ENCODE data around the gene TMEM163. TPM values are rescaled to one million over a fixed set of nuclear protein-coding genes. Genes with fewer than 3 reads are reported as not detected.
"Not testable (repeated sequence)": the region's sequence is repeated elsewhere in the genome, so short reads cannot be mapped to it uniquely, and the experiment has no call there.

The TMEM163 gene
- total RNA-seq, 1 donor from 2014 or later: 2.2 TPM

- no peak for DNase-seq (ENCODE audit: low read depth, low spot score)
These were observed 181.7 kb downstream of the TMEM163 start for GRCh38 chr2:134537121-134537520.

- DNase-seq (ENCODE audit: low read depth, low spot score): no peak
These were observed 182.5 kb downstream of the TMEM163 start for GRCh38 chr2:134536296-134536695.

- no peak for DNase-seq (ENCODE audit: low read depth, low spot score)
These were observed 186.3 kb downstream of the TMEM163 start for GRCh38 chr2:134532537-134532936.

- DNase-seq (ENCODE audit: low read depth, low spot score): no peak
These were observed 191.4 kb downstream of the TMEM163 start for GRCh38 chr2:134527381-134527780.

- no peak for DNase-seq (ENCODE audit: low read depth, low spot score)
These were observed 196.0 kb downstream of the TMEM163 start for GRCh38 chr2:134522496-134523455.

GRCh38 chr2:134518101-134518500 lies 200.7 kb downstream of the TMEM163 start:
- DNase-seq (ENCODE audit: low read depth, low spot score): no peak

- DNase-seq (ENCODE audit: low read depth, low spot score): no peak
These were observed 203.7 kb downstream of the TMEM163 start for GRCh38 chr2:134515137-134515536.

GRCh38 chr2:134513465-134513804 lies 205.4 kb downstream of the TMEM163 start:
- DNase-seq (ENCODE audit: low read depth, low spot score): no peak

- no peak for DNase-seq (ENCODE audit: low read depth, low spot score)
These were observed 205.9 kb downstream of the TMEM163 start for GRCh38 chr2:134512734-134513464.

GRCh38 chr2:134508391-134508790 lies 210.4 kb downstream of the TMEM163 start:
- DNase-seq (ENCODE audit: low read depth, low spot score): no peak

GRCh38 chr2:134507697-134508096 lies 211.1 kb downstream of the TMEM163 start:
- no peak for DNase-seq (ENCODE audit: low read depth, low spot score)

GRCh38 chr2:134507159-134507558 lies 211.6 kb downstream of the TMEM163 start:
- DNase-seq (ENCODE audit: low read depth, low spot score): not testable (repeated sequence)

GRCh38 chr2:134505446-134505845 lies 213.4 kb downstream of the TMEM163 start:
- no peak for DNase-seq (ENCODE audit: low read depth, low spot score)

- no peak for DNase-seq (ENCODE audit: low read depth, low spot score)
These were observed 214.0 kb downstream of the TMEM163 start for GRCh38 chr2:134504586-134505336.

GRCh38 chr2:134502104-134502503 lies 216.7 kb downstream of the TMEM163 start:
- DNase-seq (ENCODE audit: low read depth, low spot score): no peak

GRCh38 chr2:134501476-134502091 lies 217.2 kb downstream of the TMEM163 start:
- DNase-seq (ENCODE audit: low read depth, low spot score): no peak

- no peak for DNase-seq (ENCODE audit: low read depth, low spot score)
These were observed 218.4 kb downstream of the TMEM163 start for GRCh38 chr2:134500211-134500935.

GRCh38 chr2:134499307-134499926 lies 219.4 kb downstream of the TMEM163 start:
- DNase-seq (ENCODE audit: low read depth, low spot score): no peak

GRCh38 chr2:134498654-134499053 lies 220.1 kb downstream of the TMEM163 start:
- no peak for DNase-seq (ENCODE audit: low read depth, low spot score)

GRCh38 chr2:134493797-134494196 lies 225.0 kb downstream of the TMEM163 start:
- no peak for DNase-seq (ENCODE audit: low read depth, low spot score)

Measured in pulmonary artery endothelial cell (primary cell).